Liver (tissue), 9 donors: Measurements from ENCODE around the gene ADISSP. TPM values are rescaled to one million over a fixed set of nuclear protein-coding genes. Genes with fewer than 3 reads are reported as not detected.

Experiments used
- DNase-seq: peaks from one replicate; pipeline ENCODE4 v3.0.0-alpha.2; 2017; ENCODE audit warnings: low spot score
- H3K27ac ChIP-seq, 2 donors: one replicate each; pipeline ENCODE4 v1.7.0; 2013; ENCODE audit warnings: inconsistent platforms in 2 of 2, low read length in 2 of 2, control low read depth in 1 of 2, low read depth in 1 of 2, mild to moderate bottlenecking in 1 of 2
- H3K27me3 ChIP-seq, 4 donors: one replicate each; pipeline versions ENCODE4 v1.6.1 to v1.7.0; 2013; ENCODE audit warnings: low read length in 3 of 4, inconsistent platforms in 1 of 4, mild to moderate bottlenecking in 1 of 4, moderate library complexity in 1 of 4; ENCODE audit not compliant: control insufficient read depth in 4 of 4, insufficient read depth in 4 of 4
- H3K36me3 ChIP-seq, 4 donors: one replicate each; pipeline versions ENCODE4 v1.6.1 to v1.7.0; 2013; ENCODE audit warnings: low read length in 3 of 4, mild to moderate bottlenecking in 3 of 4, low read depth in 1 of 4, moderate library complexity in 1 of 4; ENCODE audit not compliant: control insufficient read depth in 4 of 4, insufficient read depth in 3 of 4
- H3K4me1 ChIP-seq, 4 donors: one replicate each; pipeline versions ENCODE4 v1.6.1 to v1.7.0; 2013; ENCODE audit warnings: low read length in 3 of 4, mild to moderate bottlenecking in 3 of 4, moderate library complexity in 1 of 4; ENCODE audit not compliant: control insufficient read depth in 4 of 4, insufficient read depth in 4 of 4
- H3K4me3 ChIP-seq, 3 donors: one replicate each; pipeline versions ENCODE4 v1.6.1 to v1.7.0; 2013; ENCODE audit warnings: low read length in 3 of 3, control low read depth in 1 of 3, low read depth in 1 of 3, mild to moderate bottlenecking in 1 of 3
- H3K9ac ChIP-seq, 2 donors: one replicate each; pipeline ENCODE4 v1.7.0; 2013; ENCODE audit warnings: low read length in 2 of 2, mild to moderate bottlenecking in 2 of 2, moderate library complexity in 2 of 2, control low read depth in 1 of 2, low read depth in 1 of 2
- H3K9me3 ChIP-seq, 4 donors: one replicate each; pipeline versions ENCODE4 v1.6.1 to v1.7.0; 2013; ENCODE audit warnings: low read length in 3 of 4; ENCODE audit not compliant: control insufficient read depth in 4 of 4
- ATF3 ChIP-seq: IDR thresholded peaks from 2 replicates; pipeline ENCODE4 v1.6.1; 2016; ENCODE audit warnings: antibody characterized with exemption
- CTCF ChIP-seq: fragments of 150-350 bp; IDR thresholded peaks from 2 replicates; pipeline ENCODE4 v1.5.1; 2017; ENCODE audit warnings: improper control_type of control experiment, low read depth, low read length; ENCODE audit not compliant: missing input control
- EGR1 ChIP-seq, 2 donors: IDR thresholded peaks; 2 replicates each; pipeline ENCODE4 v1.6.1; 2016 to 2018; ENCODE audit warnings: antibody characterized with exemption in 2 of 2, low read depth in 2 of 2
- FOXA1 ChIP-seq: IDR thresholded peaks from 2 replicates; pipeline ENCODE4 v1.6.1; 2016; ENCODE audit warnings: antibody characterized with exemption
- FOXA2 ChIP-seq: IDR thresholded peaks from 2 replicates; pipeline ENCODE4 v1.6.1; 2016; ENCODE audit warnings: antibody characterized with exemption
- GABPA ChIP-seq, 2 donors: IDR thresholded peaks in 1 of 2; conservative IDR thresholded peaks in 1 of 2; 2 replicates each; pipeline ENCODE4 v1.6.1; 2016; ENCODE audit warnings: antibody characterized with exemption in 2 of 2, mild to moderate bottlenecking in 1 of 2, moderate library complexity in 1 of 2
- HNF4A ChIP-seq, 2 donors: conservative IDR thresholded peaks; 2 replicates each; pipeline ENCODE4 v1.6.1; 2016; ENCODE audit warnings: antibody characterized with exemption in 2 of 2, mild to moderate bottlenecking in 2 of 2
- HNF4G ChIP-seq: IDR thresholded peaks from 2 replicates; pipeline ENCODE4 v1.6.1; 2016; ENCODE audit warnings: antibody characterized with exemption
- JUND ChIP-seq, 2 donors: IDR thresholded peaks; 2 replicates each; pipeline ENCODE4 v1.6.1; 2016; ENCODE audit warnings: antibody characterized with exemption in 2 of 2
- MAX ChIP-seq: IDR thresholded peaks from 2 replicates; pipeline ENCODE4 v1.6.1; 2016; ENCODE audit warnings: antibody characterized with exemption
- NR2F2 ChIP-seq: IDR thresholded peaks from 2 replicates; pipeline ENCODE4 v1.6.1; 2016; ENCODE audit warnings: antibody characterized with exemption
- RAD21 ChIP-seq, 2 donors: IDR thresholded peaks; 2 replicates each; pipeline ENCODE4 v1.6.1; 2016; ENCODE audit warnings: antibody characterized with exemption in 2 of 2, mild to moderate bottlenecking in 2 of 2
- REST ChIP-seq: IDR thresholded peaks from 2 replicates; pipeline ENCODE4 v1.6.1; 2016; ENCODE audit warnings: antibody characterized with exemption, mild to moderate bottlenecking
- RXRA ChIP-seq, 2 donors: IDR thresholded peaks; 2 replicates each; pipeline ENCODE4 v1.6.1; 2017 to 2018; ENCODE audit warnings: antibody characterized with exemption in 2 of 2, mild to moderate bottlenecking in 1 of 2
- SP1 ChIP-seq: IDR thresholded peaks from 2 replicates; pipeline ENCODE4 v1.6.1; 2018; ENCODE audit warnings: antibody characterized with exemption, mild to moderate bottlenecking
- TAF1 ChIP-seq: conservative IDR thresholded peaks from 2 replicates; pipeline ENCODE4 v1.6.1; 2016; ENCODE audit warnings: antibody characterized with exemption, mild to moderate bottlenecking
- YY1 ChIP-seq: IDR thresholded peaks from 2 replicates; pipeline ENCODE4 v1.6.1; 2016; ENCODE audit warnings: antibody characterized with exemption, mild to moderate bottlenecking
- ZBTB33 ChIP-seq: IDR thresholded peaks from 2 replicates; pipeline ENCODE4 v1.6.1; 2016; ENCODE audit warnings: antibody characterized with exemption
- WGBS: extraction: QIAGEN DNeasy Blood & Tissue Kit; methylation state at CpG from one replicate; pipeline ENCODE4 v1.1.7; 2013; 5-methylcytosine and 5-hydroxymethylcytosine counted together
- polyA plus RNA-seq, 2 donors: library from polyadenylated mRNA; stranded (reverse) in 1 of 2; unstranded in 1 of 2; fragments of 200-250 nt in 1 of 2; fragments of >200 nt in 1 of 2; fragmentation: Nextera tagmentation in 1 of 2; extraction: Ambion mirVana in 1 of 2; gene quantifications; one replicate each; pipeline versions ENCODE4 v1.2.1 to v1.2.3, GENCODE V29; 2013 to 2015
- total RNA-seq, 2 donors: library from RNA; depleted of rRNA; stranded (reverse); fragments of >200 nt; gene quantifications; one replicate each; pipeline ENCODE4 v1.2.3, GENCODE V29; 2014
- donor health status: healthy.
- donor health status: healthy.
- donor health status: healthy.
- donor health status: healthy.
- donor health status: healthy.

ADISSP gene
- total and polyA plus RNA-seq, 4 donors: 3.8 to 27.3 (median 10.4) TPM

GRCh38 chr20:3784863-3785239 is 17.3 kb upstream of the ADISSP start (continued):
- TF ChIP-seq CTCF (no peak), TAF1 (no peak), GABPA (IDR thresholded peaks at IDR 0.05 in 1 of 2, conservative IDR thresholded peaks at IDR 0.05 in 1 of 2) (no peak)

GRCh38 chr20:3784216-3784853 is 16.8 kb upstream of the ADISSP start:
- TF ChIP-seq TAF1 (no peak), FOXA1 (no peak), GABPA (IDR thresholded peaks at IDR 0.05 in 1 of 2, conservative IDR thresholded peaks at IDR 0.05 in 1 of 2) (no peak), YY1 (no peak), HNF4A (conservative IDR thresholded peaks at IDR 0.05) (no peak), CTCF (no peak), SP1 (no peak), EGR1 (IDR thresholded peaks at IDR 0.05; ENCODE audit: low read depth in 2 of 2) (no peak), NR2F2 (no peak), MAX (no peak), FOXA2 (no peak), REST (no peak), HNF4G (no peak), ZBTB33 (no peak), JUND (IDR thresholded peaks at IDR 0.05) (no peak), RAD21 (IDR thresholded peaks at IDR 0.05) (no peak), ATF3 (no peak), RXRA (IDR thresholded peaks at IDR 0.05) (no peak)
- H3K27ac ChIP-seq: no peak overlapping the region
- no peaks in the 10 kb centered on the region for H3K27me3 ChIP-seq
- 85% methylated on average over 17 of the region's 17 CpGs for WGBS
- H3K4me1 ChIP-seq: peaks cover 14 to 41% (median 31%) of the 10 kb centered on the region in 4 donors
- no peak for DNase-seq
- no peak overlapping the region for H3K9ac ChIP-seq
- peaks cover 0 to 5% (median 0%) of the 10 kb centered on the region in 4 donors for H3K36me3 ChIP-seq
- no peaks in the 10 kb centered on the region for H3K9me3 ChIP-seq
- no peak overlapping the region for H3K4me3 ChIP-seq
